GM12878 (cell line): ENCODE measurements around the gene GABRB3. TPM values are rescaled to one million over a fixed set of nuclear protein-coding genes. Genes with fewer than 3 reads are reported as not detected.

Experiments used
- ATAC-seq: fragments of 200-7000 bp; cut with Tn5 transposase; 3 replicates; pipeline ENCODE4 v1.9.1; 2020; ENCODE audit warnings: mild to moderate bottlenecking, moderate library complexity
- BruUV-seq: library from RNA; stranded (reverse); fragments of 400-500 nt; replicated peaks from 2 replicates; lab custom pipeline; 2021; lab: Mats Ljungman, UMichigan
- CTCF ChIA-PET: fragments of 300-600 bp; sonication (Branson Sonifier 250); formaldehyde crosslinking; extraction: SDS; loops from one replicate; lab custom pipeline; 2021; ENCODE audit warnings: inconsistent platforms; lab: Yijun Ruan, JAX
- POLR2A ChIA-PET: fragments of 350-600 bp; formaldehyde crosslinking; extraction: SDS; loops from one replicate; lab custom pipeline; 2021; ENCODE audit warnings: inconsistent platforms; lab: Charles Lee
- RAD21 ChIA-PET: fragments of 300-600 bp; sonication (Branson Sonifier 250); formaldehyde crosslinking; loops from one replicate; lab custom pipeline; 2023; ENCODE audit warnings: antibody characterized with exemption; ENCODE audit not compliant: unreplicated experiment; lab: Charles Lee
- SMC1A ChIA-PET: fragments of 300-600 bp; sonication (Branson Sonifier 250); formaldehyde crosslinking; loops from one replicate; lab custom pipeline; 2023; ENCODE audit not compliant: unreplicated experiment, uncharacterized antibody; lab: Charles Lee
- DNase-seq: peaks from one replicate; pipeline ENCODE4 v3.0.0-alpha.2; 2011; ENCODE audit warnings: low read depth, low spot score
- FAIRE-seq: peaks from 3 replicates; lab custom pipeline; 2011; peaks lifted over from hg19 to GRCh38; lab: Jason Lieb, UNC
- H2AFZ ChIP-seq: 2 replicates; pipeline ENCODE4 v1.6.0; 2011; ENCODE audit warnings: low read depth, low read length, control low read depth; ENCODE audit not compliant: control insufficient read depth
- H3K27ac ChIP-seq: 2 replicates; pipeline ENCODE4 v1.5.1; 2011; ENCODE audit warnings: control low read depth; ENCODE audit not compliant: control insufficient read depth, insufficient read depth
- H3K27me3 ChIP-seq, 2 experiments: replicated peaks in 1 of 2; 2 replicates each; pipeline versions ENCODE4 v1.6.0 to v1.6.1; 2011; ENCODE audit warnings: low read length in 1 of 2; ENCODE audit not compliant: control insufficient read depth in 2 of 2, insufficient read depth in 2 of 2
- H3K36me3 ChIP-seq, 2 experiments: 2 replicates each; pipeline ENCODE4 v1.5.1; 2011; ENCODE audit warnings: low read length in 1 of 2; ENCODE audit not compliant: control insufficient read depth in 2 of 2, insufficient read depth in 2 of 2
- H3K4me1 ChIP-seq: 2 replicates; pipeline ENCODE4 v1.6.1; 2011; ENCODE audit warnings: mild to moderate bottlenecking, low read length, moderate library complexity, mixed read lengths; ENCODE audit not compliant: control insufficient read depth, insufficient read depth
- H3K4me2 ChIP-seq: 2 replicates; pipeline ENCODE4 v1.6.0; 2011; ENCODE audit warnings: control low read depth; ENCODE audit not compliant: control insufficient read depth, insufficient read depth
- H3K4me3 ChIP-seq: fragments of 200-600 bp; sonication (generic); 2 replicates; pipeline ENCODE4 v1.5.1; 2016
- H3K79me2 ChIP-seq: 2 replicates; pipeline ENCODE4 v1.6.0; 2011; ENCODE audit warnings: low read length; ENCODE audit not compliant: control insufficient read depth, insufficient read depth
- H3K9ac ChIP-seq: 2 replicates; pipeline ENCODE4 v1.8.0; 2011; ENCODE audit warnings: low read length, control low read depth, mixed read lengths; ENCODE audit not compliant: control insufficient read depth, insufficient read depth
- H3K9me3 ChIP-seq: replicated peaks from 3 replicates; pipeline ENCODE4 v1.5.1; 2011; ENCODE audit warnings: mild to moderate bottlenecking, low read length; ENCODE audit not compliant: control insufficient read depth, insufficient read depth
- H4K20me1 ChIP-seq: 2 replicates; pipeline ENCODE4 v1.6.0; 2011; ENCODE audit not compliant: control insufficient read depth, insufficient read depth
- CEBPZ ChIP-seq: fragments of 150-350 bp; IDR thresholded peaks from 2 replicates; pipeline ENCODE4 v1.6.1; 2016; ENCODE audit warnings: low read depth, low read length
- CTCF ChIP-seq, 3 experiments: IDR thresholded peaks in 2 of 3; conservative IDR thresholded peaks in 1 of 3; 2 replicates each; pipeline ENCODE4 v1.5.1; 2011; ENCODE audit warnings: low read depth in 3 of 3, low read length in 3 of 3, mild to moderate bottlenecking in 3 of 3, control low read depth in 2 of 3, moderate library complexity in 2 of 3, inconsistent platforms in 1 of 3, mixed read lengths in 1 of 3; ENCODE audit not compliant: control insufficient read depth in 2 of 3, insufficient read depth in 1 of 3; ENCODE audit errors: extremely low read depth in 1 of 3
- HDAC2 ChIP-seq: fragments of 200-600 bp; sonication (generic); IDR thresholded peaks from 2 replicates; pipeline ENCODE4 v1.6.1; 2017
- JUNB ChIP-seq: IDR thresholded peaks from 2 replicates; pipeline ENCODE4 v1.6.1; 2016; ENCODE audit warnings: antibody characterized with exemption, mild to moderate bottlenecking
- JUND ChIP-seq: IDR thresholded peaks from 2 replicates; pipeline ENCODE4 v1.6.1; 2012; ENCODE audit warnings: low read depth, mild to moderate bottlenecking, low read length, improper control_type of control experiment, moderate library complexity
- KDM1A ChIP-seq: fragments of 200-600 bp; sonication (generic); IDR thresholded peaks from 2 replicates; pipeline ENCODE4 v1.6.1; 2016; ENCODE audit warnings: borderline replicate concordance
- MXI1 ChIP-seq: fragments of 150-350 bp; IDR thresholded peaks from 2 replicates; pipeline ENCODE4 v1.6.1; 2011; ENCODE audit warnings: low read depth, mild to moderate bottlenecking, inconsistent platforms, low read length, improper control_type of control experiment
- PAX5 ChIP-seq: IDR thresholded peaks from 2 replicates; pipeline ENCODE4 v1.6.1; 2011; ENCODE audit warnings: low read depth, low read length, borderline replicate concordance
- POLR2A ChIP-seq: IDR thresholded peaks from 2 replicates; pipeline ENCODE4 v1.6.1; 2011; ENCODE audit warnings: low read depth, mild to moderate bottlenecking, low read length
- SMARCA5 ChIP-seq: fragments of 450-650 bp; IDR thresholded peaks from 2 replicates; pipeline ENCODE4 v1.6.1; 2017; ENCODE audit warnings: mild to moderate bottlenecking
- TAF1 ChIP-seq: IDR thresholded peaks from 2 replicates; pipeline ENCODE4 v1.6.1; 2011; ENCODE audit warnings: mild to moderate bottlenecking, low read depth, low read length, borderline replicate concordance
- USF2 ChIP-seq: IDR thresholded peaks from 2 replicates; pipeline ENCODE4 v1.6.1; 2011; ENCODE audit warnings: low read depth, low read length, improper control_type of control experiment, borderline replicate concordance
- WGBS: methylation state at CpG from one replicate; pipeline ENCODE4 v1.1.6; 2016; ENCODE audit warnings: low lambda C conversion rate; ENCODE audit not compliant: insufficient replicate concordance, insufficient coverage; ENCODE audit errors: missing lambda C conversion rate; 5-methylcytosine and 5-hydroxymethylcytosine counted together
- in situ Hi-C: fragments of 300-500 bp; cut with MboI; formaldehyde crosslinking; loops from 9 replicates; pipeline ENCODE4 v1.14.3; 2018; ENCODE audit warnings: mixed read lengths
- intact Hi-C: fragments of 100-400 bp; cut with micrococcal nuclease; formaldehyde crosslinking; loops from one replicate; pipeline ENCODE4 v1.14.2; 2022; ENCODE audit not compliant: unreplicated experiment
- polyA plus RNA-seq, 11 experiments: library from polyadenylated mRNA; depleted of rRNA in 4 of 11; unstranded in 6 of 11; stranded (reverse) in 5 of 11; fragments of >200 nt; fragmentation: Nextera tagmentation in 4 of 11; fragmentation: Illumina TruSeq in 1 of 11; extraction: Ambion mirVana in 4 of 11; extraction: Trizol in 1 of 11; gene quantifications; 1 replicate in 1 of 11; 2 replicates in 10 of 11; pipeline versions ENCODE4 v1.2.1 to v1.2.3, GENCODE V29; 2011 to 2016; ENCODE audit warnings: inconsistent platforms in 2 of 11, missing spikeins in 2 of 11, low read depth in 1 of 11
- total RNA-seq, 4 experiments: library from RNA; depleted of rRNA in 3 of 4; stranded (reverse); fragments of >200 nt in 3 of 4; fragmentation: Illumina TruSeq in 1 of 4; extraction: Trizol in 1 of 4; gene quantifications; 2 replicates each; pipeline versions ENCODE4 v1.2.1 to v1.2.3, GENCODE V29; 2013 to 2021

The GABRB3 gene
- total and polyA plus RNA-seq, 10 of the 15 experiments (the other 5 are each of a cell fraction or from before 2014, with no cell fraction given): 0.05 to 0.08 (median 0.05) TPM; not detected in 7

- Histone ChIP-seq H3K4me2 (no peak overlapping the region), H3K4me1 (no peaks in the 10 kb centered on the region), H3K27me3 (no peaks in the 10 kb centered on the region), H2AFZ (no peak overlapping the region), H3K4me3 (no peak overlapping the region), H3K27ac (no peak overlapping the region), H3K9me3 (no peaks in the 10 kb centered on the region), H4K20me1 (no peaks in the 10 kb centered on the region), H3K36me3 (no peaks in the 10 kb centered on the region), H3K9ac (no peak overlapping the region), H3K79me2 (no peaks in the 10 kb centered on the region)
- DNase-seq (no peak), ATAC-seq (no peak), FAIRE-seq (no peak)
- no peak for TF ChIP-seq HDAC2
- TF ChIP-seq SMARCA5: no peak
- TF ChIP-seq TAF1: no peak
- no peak for TF ChIP-seq USF2
- no peak for TF ChIP-seq JUND
- TF ChIP-seq MXI1: no peak
- ChIA-PET POLR2A (no interaction called here), RAD21 (no interaction called here), SMC1A (no interaction called here), CTCF (no interaction called here)
- in situ Hi-C loops (no loop called here), intact Hi-C loops (no loop called here)
- 68% methylated on average over 5 of the region's 5 CpGs for WGBS
- no TSS peak for BruUV-seq
Measured at GRCh38 chr15:26805470-26805869, 32.6 kb upstream of the GABRB3 start.

DNA sequence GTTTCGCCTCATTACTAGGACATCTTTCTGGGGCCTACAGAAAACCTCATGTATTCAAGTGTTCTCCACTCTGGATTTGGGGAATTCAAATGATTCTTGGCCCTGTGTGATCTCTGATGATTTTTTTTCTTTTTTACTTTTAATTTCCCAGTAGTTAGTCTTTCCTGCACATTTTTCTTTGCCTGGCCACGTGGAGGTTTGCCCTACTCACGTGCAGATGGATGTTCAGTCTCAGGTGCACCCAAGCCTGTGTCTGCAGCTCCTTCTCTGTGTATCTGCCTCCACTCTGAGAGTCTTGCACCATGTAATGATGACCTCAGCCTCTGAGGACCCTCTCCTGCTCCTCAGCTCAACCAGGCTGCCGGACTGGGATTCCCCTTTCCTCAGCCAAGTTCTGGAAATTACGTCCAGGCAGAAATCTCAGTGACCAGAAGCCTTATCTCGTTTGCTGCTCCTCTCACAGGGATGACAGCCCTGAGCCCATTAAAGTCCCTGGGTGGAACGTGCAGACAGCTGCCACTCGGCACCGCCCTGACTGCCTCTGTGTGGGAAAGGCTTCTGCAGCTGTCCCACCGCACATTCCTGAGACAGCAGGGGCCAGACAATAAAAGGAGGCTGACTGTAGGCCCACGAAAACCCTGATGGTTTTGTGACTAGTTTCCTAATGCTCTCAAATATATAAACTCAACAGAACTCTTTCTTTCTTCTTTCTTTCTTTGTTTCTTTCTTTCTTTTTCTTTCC lies 31.4 kb upstream of the GABRB3 start:
- in situ Hi-C loops (no loop called here), intact Hi-C loops (no loop called here)
- ChIA-PET RAD21 (no interaction called here), CTCF (no interaction called here), POLR2A (no interaction called here), SMC1A (no interaction called here)
- no peak for DNase-seq
- H3K79me2 ChIP-seq: no peaks in the 10 kb centered on the region
- H3K27ac ChIP-seq: no peak overlapping the region
- H3K9ac ChIP-seq: no peak overlapping the region
- no peak for FAIRE-seq
- no peaks in the 10 kb centered on the region for H3K36me3 ChIP-seq
- no peaks in the 10 kb centered on the region for H3K9me3 ChIP-seq
- BruUV-seq: no TSS peak
- H3K27me3 ChIP-seq: no peaks in the 10 kb centered on the region
- ATAC-seq: no peak
- H3K4me3 ChIP-seq: no peak overlapping the region
- H3K4me1 ChIP-seq: no peaks in the 10 kb centered on the region
- WGBS: 0% methylated on average over 10 of the region's 11 CpGs
- H2AFZ ChIP-seq: no peak overlapping the region
- no peaks in the 10 kb centered on the region for H4K20me1 ChIP-seq
- no peak overlapping the region for H3K4me2 ChIP-seq
- TF ChIP-seq POLR2A (no peak), JUNB (no peak), CTCF (IDR thresholded peaks at IDR 0.05 in 2 of 3, conservative IDR thresholded peaks at IDR 0.05 in 1 of 3; ENCODE audit: control insufficient read depth in 2 of 3, extremely low read depth in 1 of 3, insufficient read depth in 1 of 3, low read depth in 3 of 3, low read length in 3 of 3) (no peak), PAX5 (no peak), CEBPZ (no peak), KDM1A (no peak)
